ENCODE results near the gene TMC4. TPM values are rescaled to one million over a fixed set of nuclear protein-coding genes. Genes with fewer than 3 reads are reported as not detected.
A peak's percentile ranks its signal among the peaks of the same experiment; 100 is the strongest.
"Not testable (repeated sequence)": the region's sequence is repeated elsewhere in the genome, so short reads cannot be mapped to it uniquely, and the experiment has no call there.

The TMC4 gene
- total RNA-seq, 1 donor from 2014 or later = 0.28 TPM

- Mint-ChIP-seq H3K9me3 (no peaks in the 10 kb centered on the region), H3K36me3 (ENCODE audit: low read depth) (peaks cover 42% of the 10 kb centered on the region), H3K4me1 (peaks cover 53% of the 10 kb centered on the region), H3K27me3 (ENCODE audit: low read depth) (peaks cover 21% of the 10 kb centered on the region), H3K4me3 (peak overlapping the region; percentile 99), H3K27ac (ENCODE audit: unreplicated experiment) (no peak overlapping the region)
- no peak for DNase-seq (ENCODE audit: low read depth, low spot score)
- TF ChIP-seq CTCF (conservative IDR thresholded peaks at IDR 0.05) = no peak
Observed at GRCh38 chr19:54208784-54209057, 35.8 kb upstream of the TMC4 start.

GRCh38 chr19:54207983-54208783 is 35.2 kb upstream of the TMC4 start:
- Mint-ChIP-seq H3K27ac (ENCODE audit: unreplicated experiment) (peak overlapping the region; percentile 57), H3K27me3 (ENCODE audit: low read depth) (peaks cover 21% of the 10 kb centered on the region), H3K4me1 (peaks cover 59% of the 10 kb centered on the region), H3K4me3 (peak overlapping the region; percentile 99), H3K36me3 (ENCODE audit: low read depth) (peaks cover 44% of the 10 kb centered on the region), H3K9me3 (no peaks in the 10 kb centered on the region)
- no peak for DNase-seq (ENCODE audit: low read depth, low spot score)
- no peak for TF ChIP-seq CTCF (conservative IDR thresholded peaks at IDR 0.05)

- DNase-seq (ENCODE audit: low read depth, low spot score) = no peak
- H3K27ac Mint-ChIP-seq (ENCODE audit: unreplicated experiment) = no peak overlapping the region
- H3K27me3 Mint-ChIP-seq (ENCODE audit: low read depth) = peaks cover 21% of the 10 kb centered on the region
- no peak for TF ChIP-seq CTCF (conservative IDR thresholded peaks at IDR 0.05)
- H3K4me1 Mint-ChIP-seq = peaks cover 64% of the 10 kb centered on the region
- H3K9me3 Mint-ChIP-seq = no peaks in the 10 kb centered on the region
- H3K36me3 Mint-ChIP-seq (ENCODE audit: low read depth) = peaks cover 48% of the 10 kb centered on the region
- H3K4me3 Mint-ChIP-seq = peak overlapping the region; percentile 99
Observed at GRCh38 chr19:54207676-54207982, 34.7 kb upstream of the TMC4 start.

- Mint-ChIP-seq H3K36me3 (ENCODE audit: low read depth) (peaks cover 51% of the 10 kb centered on the region), H3K27me3 (ENCODE audit: low read depth) (peaks cover 21% of the 10 kb centered on the region), H3K4me1 (peaks cover 69% of the 10 kb centered on the region), H3K4me3 (peak overlapping the region; percentile 99)
- not testable (repeated sequence) for H3K27ac Mint-ChIP-seq (ENCODE audit: unreplicated experiment); H3K9me3 Mint-ChIP-seq; DNase-seq (ENCODE audit: low read depth, low spot score)
Observed at GRCh38 chr19:54207193-54207592, 34.2 kb upstream of the TMC4 start.

- peaks cover 73% of the 10 kb centered on the region for H3K4me1 Mint-ChIP-seq
- H3K9me3 Mint-ChIP-seq = no peaks in the 10 kb centered on the region
- no peak overlapping the region for H3K27ac Mint-ChIP-seq (ENCODE audit: unreplicated experiment)
- H3K4me3 Mint-ChIP-seq = peak overlapping the region; percentile 99
- H3K36me3 Mint-ChIP-seq (ENCODE audit: low read depth) = peaks cover 53% of the 10 kb centered on the region
- peaks cover 21% of the 10 kb centered on the region for H3K27me3 Mint-ChIP-seq (ENCODE audit: low read depth)
- TF ChIP-seq CTCF (conservative IDR thresholded peaks at IDR 0.05) = no peak
- no peak for DNase-seq (ENCODE audit: low read depth, low spot score)
Observed at GRCh38 chr19:54206831-54207177, 33.8 kb upstream of the TMC4 start.

- no peak for DNase-seq (ENCODE audit: low read depth, low spot score)
- Mint-ChIP-seq H3K27me3 (ENCODE audit: low read depth) (peaks cover 19% of the 10 kb centered on the region), H3K4me1 (peaks cover 75% of the 10 kb centered on the region), H3K27ac (ENCODE audit: unreplicated experiment) (no peak overlapping the region), H3K4me3 (peak overlapping the region; percentile 99), H3K9me3 (no peaks in the 10 kb centered on the region), H3K36me3 (ENCODE audit: low read depth) (peaks cover 54% of the 10 kb centered on the region)
- TF ChIP-seq CTCF (conservative IDR thresholded peaks at IDR 0.05) = no peak
Observed at GRCh38 chr19:54206030-54206830, 33.3 kb upstream of the TMC4 start.
